Activated T-cell treated with anti-CD3 and anti-CD28 coated beads for 1 hour (primary cell): ENCODE results near the gene HCFC1R1.
"Not testable (repeated sequence)": the region's sequence is repeated elsewhere in the genome, so short reads cannot be mapped to it uniquely, and the experiment has no call there.

Experiments
- DNase-seq: peaks from one replicate; pipeline ENCODE4 v3.0.0-alpha.2; 2020; ENCODE audit warnings: low read depth

Gene HCFC1R1

GRCh38 chr16:3057181-3058138 is 33.7 kb upstream of the HCFC1R1 start:
- DNase-seq: no peak

- DNase-seq: no peak
Observed at GRCh38 chr16:3056336-3057180, 32.8 kb upstream of the HCFC1R1 start.

- DNase-seq: not testable (repeated sequence)
Observed at GRCh38 chr16:3055734-3056115, 32.0 kb upstream of the HCFC1R1 start.

GRCh38 chr16:3054965-3055733 is 31.4 kb upstream of the HCFC1R1 start:
- DNase-seq: no peak

GRCh38 chr16:3053330-3053710 is 29.6 kb upstream of the HCFC1R1 start:
- DNase-seq: not testable (repeated sequence)

- not testable (repeated sequence) for DNase-seq
Observed at GRCh38 chr16:3052571-3053329, 29.0 kb upstream of the HCFC1R1 start.

- DNase-seq: no peak
Observed at GRCh38 chr16:3051494-3051893, 27.8 kb upstream of the HCFC1R1 start.

GRCh38 chr16:3051009-3051408 is 27.3 kb upstream of the HCFC1R1 start:
- DNase-seq: no peak

- DNase-seq: no peak
Observed at GRCh38 chr16:3050487-3050886, 26.7 kb upstream of the HCFC1R1 start.

GRCh38 chr16:3049921-3050481 is 26.3 kb upstream of the HCFC1R1 start:
- no peak for DNase-seq

GRCh38 chr16:3047387-3047720 is 23.6 kb upstream of the HCFC1R1 start:
- DNase-seq: no peak

- no peak for DNase-seq
Observed at GRCh38 chr16:3046641-3047386, 23.1 kb upstream of the HCFC1R1 start.

- no peak for DNase-seq
Observed at GRCh38 chr16:3045758-3046640, 22.3 kb upstream of the HCFC1R1 start, which contains the start of gene MMP25. Gene MMP25, plus strand, starts transcription at chr16:3046561. Its CDS starts 357 bp downstream, at chr16:3046918.

- DNase-seq: no peak
Observed at GRCh38 chr16:3044708-3045107, 21.0 kb upstream of the HCFC1R1 start.

GRCh38 chr16:3042376-3042775 is 18.6 kb upstream of the HCFC1R1 start:
- no peak for DNase-seq

- DNase-seq: no peak
Observed at GRCh38 chr16:3038896-3039295, 15.2 kb upstream of the HCFC1R1 start.

- no peak for DNase-seq
Observed at GRCh38 chr16:3038256-3038655, 14.5 kb upstream of the HCFC1R1 start.

- DNase-seq: no peak
Observed at GRCh38 chr16:3036726-3037315, 13.1 kb upstream of the HCFC1R1 start, which contains the start of gene BICDL2. Gene BICDL2, minus strand, starts transcription at chr16:3036944. Its CDS starts 1,448 bp downstream, at chr16:3035496.
